Ramos (cell line): Measurements from ENCODE around the gene MUC5AC.
"Not testable (repeated sequence)": the region's sequence is repeated elsewhere in the genome, so short reads cannot be mapped to it uniquely, and the experiment has no call there.

Experiments
- in situ Hi-C: fragments of 300-500 bp; cut with MboI; formaldehyde crosslinking; loops from one replicate; pipeline ENCODE4 v1.14.3; 2022; ENCODE audit warnings: low sequenced_read_pairs; ENCODE audit not compliant: unreplicated experiment

MUC5AC gene

GRCh38 chr11:1147792-1148191 lies 10.0 kb upstream of the MUC5AC start:
- in situ Hi-C loops, result no loop called here

DNA sequence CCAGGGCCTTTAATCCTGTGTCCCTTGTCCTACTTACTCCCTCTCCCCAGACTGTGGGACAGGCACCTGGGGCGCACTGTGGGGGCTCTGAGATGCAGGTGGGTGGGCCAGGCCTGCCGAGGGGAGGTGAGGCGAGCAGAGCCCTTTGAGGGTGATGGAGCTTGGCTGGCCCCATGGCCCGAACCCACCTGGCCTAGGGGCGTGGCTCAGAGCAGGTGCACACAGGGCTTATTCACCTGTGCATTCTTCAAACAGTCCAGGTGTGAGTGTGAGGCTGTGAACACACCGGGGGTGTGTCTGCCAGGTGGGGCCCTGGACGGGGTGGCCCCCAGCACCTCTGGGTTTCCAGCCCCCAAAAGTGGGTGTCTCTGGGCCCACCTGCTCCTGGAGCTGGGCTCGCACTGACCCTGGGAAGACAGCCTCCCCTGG lies 9.0 kb upstream of the MUC5AC start:
- in situ Hi-C loops, result no loop called here

- in situ Hi-C loops, result no loop called here
Measured at GRCh38 chr11:1149545-1149944, 8.2 kb upstream of the MUC5AC start.

GRCh38 chr11:1150116-1150515 lies 7.6 kb upstream of the MUC5AC start:
- in situ Hi-C loops, result no loop called here

- in situ Hi-C loops, result no loop called here
Measured at GRCh38 chr11:1150769-1151365, 6.9 kb upstream of the MUC5AC start.

GRCh38 chr11:1151366-1152315 lies 6.1 kb upstream of the MUC5AC start:
- in situ Hi-C loops, result no loop called here

- in situ Hi-C loops, result no loop called here
Measured at GRCh38 chr11:1152316-1153104, 5.2 kb upstream of the MUC5AC start.

- in situ Hi-C loops, result no loop called here
Measured at GRCh38 chr11:1153105-1153950, 4.4 kb upstream of the MUC5AC start.

GRCh38 chr11:1153951-1154493 lies 3.7 kb upstream of the MUC5AC start:
- in situ Hi-C loops, result no loop called here

- in situ Hi-C loops, result not testable (repeated sequence)
Measured at GRCh38 chr11:1154656-1155055, 3.1 kb upstream of the MUC5AC start.

DNA sequence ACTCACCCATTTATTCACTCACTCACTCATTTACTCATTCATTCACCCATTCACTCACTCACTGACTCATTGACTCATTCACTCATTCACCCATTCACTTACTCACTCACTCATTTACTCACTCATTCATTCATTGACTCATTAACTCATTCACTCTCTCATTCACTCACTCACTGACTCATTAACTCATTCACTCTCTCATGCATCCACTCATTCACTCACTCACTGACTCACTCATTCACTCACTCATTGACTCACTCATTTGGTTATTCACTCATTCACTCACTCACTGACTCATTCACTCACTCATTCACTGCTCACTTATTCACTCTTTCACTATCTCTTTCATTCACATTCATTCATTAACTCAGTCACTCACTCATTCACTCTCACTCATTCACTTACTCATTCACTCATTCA lies 2.5 kb upstream of the MUC5AC start:
- in situ Hi-C loops, result no loop called here

DNA sequence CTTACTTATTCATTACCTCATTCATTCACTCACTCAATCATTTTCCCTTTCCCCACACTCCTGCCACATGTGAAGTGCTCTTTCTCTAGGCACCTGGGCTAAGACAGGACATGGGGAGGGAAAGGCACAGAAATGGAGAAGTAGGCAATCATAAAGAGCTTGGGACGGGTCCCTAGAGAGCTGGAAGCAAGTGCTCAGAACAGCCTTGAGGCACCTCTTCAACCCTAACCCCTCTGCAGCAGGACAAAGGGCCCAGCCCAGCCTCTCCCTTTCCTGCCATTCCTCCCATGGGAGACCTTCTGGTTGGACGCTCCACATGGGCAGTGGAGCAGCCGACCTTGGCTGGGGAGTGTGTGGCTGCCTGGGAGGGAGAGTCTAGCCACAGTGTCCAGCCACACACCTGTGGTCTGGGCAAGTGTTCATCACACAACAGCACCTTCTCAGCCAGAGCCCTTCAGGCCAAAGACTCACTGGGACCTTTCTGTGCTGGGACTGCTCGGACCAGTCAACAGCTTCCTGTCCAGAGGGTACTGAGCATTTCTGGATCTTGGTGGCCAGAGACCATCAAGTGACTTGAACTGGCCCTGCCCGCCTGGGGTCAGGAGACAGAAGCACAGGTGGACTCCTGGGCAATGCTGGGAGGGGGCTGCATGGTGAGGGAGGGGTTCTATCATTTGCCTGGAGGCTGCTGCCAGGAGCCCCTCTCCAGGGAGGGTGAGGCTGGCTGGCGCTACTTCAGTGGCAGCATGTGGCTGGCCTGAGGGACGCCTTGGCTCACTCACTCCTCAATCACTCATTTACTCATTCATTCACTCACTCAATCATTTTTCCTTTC lies 1.0 kb upstream of the MUC5AC start:
- in situ Hi-C loops, result no loop called here

GRCh38 chr11:1157341-1157644 lies 460 bp upstream of the MUC5AC start:
- in situ Hi-C loops, result no loop called here

DNA sequence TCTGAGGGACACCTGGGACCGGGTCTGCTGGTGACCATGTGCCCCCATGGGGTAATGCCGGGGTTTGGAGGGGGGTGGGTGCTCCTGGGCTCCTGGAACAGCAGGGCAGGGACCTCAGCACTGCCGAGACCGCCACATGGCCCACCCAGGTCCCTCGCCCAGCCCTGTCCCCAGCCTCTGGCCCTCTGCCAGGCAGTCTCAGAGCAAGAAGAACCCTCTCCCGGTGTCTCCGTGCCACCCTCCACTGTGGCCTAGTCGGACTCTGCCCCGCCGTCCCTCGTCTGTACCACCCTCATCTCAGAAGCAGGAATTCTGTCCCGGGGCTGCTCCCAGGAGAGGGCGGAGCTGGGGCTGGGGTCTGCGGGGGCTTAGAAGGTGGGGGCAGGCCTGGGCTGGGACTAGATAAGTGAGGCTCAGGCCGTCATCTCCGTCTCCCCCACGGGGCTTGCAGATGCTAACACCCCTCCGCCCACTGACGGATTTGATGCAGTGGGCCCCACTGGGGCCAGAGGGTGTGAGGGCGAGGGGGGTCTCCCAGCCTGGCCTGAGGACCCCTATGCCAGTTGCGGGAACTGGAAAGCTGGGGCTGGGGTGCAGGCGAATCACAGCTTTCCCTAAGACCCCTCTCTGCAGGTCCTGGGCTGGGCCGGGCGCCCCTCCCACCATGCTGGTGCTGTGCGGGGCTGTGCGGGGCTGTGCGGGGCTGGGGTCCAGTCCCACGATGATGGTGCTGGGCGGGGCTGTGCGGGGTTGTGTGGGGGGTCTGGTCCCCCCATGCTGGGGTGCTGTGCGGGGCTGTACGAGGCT lies 1.1 kb downstream of the MUC5AC start:
- in situ Hi-C loops, result no loop called here

DNA sequence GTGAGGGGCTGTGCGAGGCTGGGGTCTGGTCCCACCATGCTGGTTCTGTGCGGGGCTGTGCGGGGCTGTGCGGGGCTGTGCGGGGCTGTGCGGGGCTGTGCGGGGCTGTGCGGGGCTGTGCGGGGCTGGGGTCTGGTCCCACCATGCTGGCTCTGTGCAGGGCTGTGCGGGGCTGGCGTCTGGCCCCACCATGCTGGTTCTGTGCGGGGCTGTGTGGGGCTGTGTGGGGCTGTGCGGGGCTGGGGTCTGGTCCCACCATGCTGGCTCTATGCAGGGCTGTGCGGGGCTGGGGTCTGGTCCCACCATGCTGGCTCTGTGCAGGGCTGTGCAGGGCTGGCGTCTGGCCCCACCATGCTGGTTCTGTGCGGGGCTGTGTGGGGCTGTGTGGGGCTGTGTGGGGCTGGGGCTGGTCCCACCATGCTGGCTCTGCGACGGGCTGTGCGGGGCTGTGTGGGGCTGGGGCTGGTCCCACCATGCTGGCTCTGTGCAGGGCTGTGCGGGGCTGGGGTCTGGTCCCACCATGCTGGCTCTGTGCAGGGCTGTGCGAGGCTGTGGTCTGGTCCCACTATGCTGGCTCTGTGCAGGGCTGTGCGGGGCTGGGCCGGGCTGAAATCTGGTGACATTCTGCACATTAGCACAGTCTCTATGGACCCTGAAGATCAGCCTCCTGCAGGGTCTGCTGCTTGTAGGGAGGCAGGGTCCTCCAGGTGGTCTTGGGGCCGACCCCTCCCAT lies 1.9 kb downstream of the MUC5AC start:
- in situ Hi-C loops, result not testable (repeated sequence)

- in situ Hi-C loops, result no loop called here
Measured at GRCh38 chr11:1160231-1161101, 2.7 kb downstream of the MUC5AC start.
